AG10803 (cell line): ENCODE measurements around the gene TMEM266.
A peak's percentile ranks its signal among the peaks of the same experiment; 100 is the strongest.

Experiments used
- DNase-seq: peaks from one replicate; pipeline ENCODE4 v3.0.0; 2010; ENCODE audit warnings: low read depth
- H3K4me3 ChIP-seq: 2 replicates; pipeline ENCODE4 v1.5.1; 2011; ENCODE audit warnings: mild to moderate bottlenecking, low read length, control low read depth
- CTCF ChIP-seq: conservative IDR thresholded peaks from 2 replicates; pipeline ENCODE4 v1.5.1; 2011; ENCODE audit warnings: mild to moderate bottlenecking, low read length, control low read depth, inconsistent platforms

Gene TMEM266

DNA sequence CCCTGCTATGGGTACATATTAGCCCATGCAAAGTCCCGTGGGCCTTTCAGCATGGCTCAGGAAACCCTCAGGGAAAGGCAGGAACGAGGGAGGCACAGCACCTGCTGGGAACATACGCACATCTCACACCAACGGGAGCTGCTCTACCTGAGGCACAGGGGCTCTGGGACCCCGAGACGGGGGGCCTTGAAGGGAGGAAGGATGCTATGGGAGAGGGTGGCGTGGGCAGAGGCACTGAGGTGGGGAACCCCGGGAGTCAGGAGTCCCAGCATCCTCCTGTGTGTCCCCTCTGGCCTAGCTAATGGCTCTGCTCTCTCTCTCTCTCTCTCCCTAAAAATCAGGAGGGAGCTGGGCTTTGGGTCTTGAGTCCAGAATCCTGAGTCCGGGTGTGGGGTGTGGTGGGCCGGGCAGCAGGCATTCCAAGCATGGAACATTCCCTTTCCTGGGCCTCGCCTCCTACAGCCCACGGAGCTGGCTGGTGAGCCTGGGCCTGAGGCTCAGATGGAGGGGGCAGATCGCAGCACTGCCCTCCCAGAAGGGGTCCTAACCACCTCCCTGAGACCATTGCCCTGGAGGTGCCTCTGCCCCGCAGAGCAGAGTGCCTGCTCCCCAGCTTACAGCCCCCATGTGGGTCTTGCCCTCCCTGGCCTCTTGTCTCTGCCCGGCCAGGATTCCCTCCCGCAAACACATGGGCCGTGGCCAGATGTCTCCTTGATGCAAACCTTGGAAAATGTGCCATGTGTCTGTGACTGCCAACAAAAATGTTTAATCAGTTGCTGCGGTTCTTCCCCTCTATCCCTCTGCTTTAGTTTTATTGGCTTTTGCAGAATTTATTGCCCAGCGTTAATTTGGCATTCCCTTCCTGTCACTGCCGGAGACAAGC is 101.6 kb downstream of the TMEM266 start:
- DNase-seq = peak; percentile 66
- H3K4me3 ChIP-seq = no peak overlapping the region
- TF ChIP-seq CTCF = no peak

DNA sequence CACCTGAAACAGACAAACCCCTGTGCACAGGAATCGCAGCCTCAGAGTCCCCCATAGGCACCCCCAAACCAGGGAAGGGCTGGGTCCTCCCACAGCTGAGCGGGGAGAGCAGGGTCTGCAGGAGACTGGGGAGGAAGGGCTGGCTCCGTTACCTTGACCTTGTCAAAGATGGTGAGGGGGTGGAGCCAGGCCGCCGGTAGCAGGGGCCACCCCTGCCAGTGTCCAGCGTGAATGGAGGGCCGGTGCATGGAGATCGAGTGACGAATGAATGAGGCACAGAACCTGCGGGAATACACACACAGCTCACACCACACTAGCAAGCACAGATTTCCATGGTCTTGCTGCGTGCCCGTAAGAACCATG is 102.2 kb downstream of the TMEM266 start:
- H3K4me3 ChIP-seq = no peak overlapping the region
- DNase-seq = no peak
- no peak for TF ChIP-seq CTCF

DNA sequence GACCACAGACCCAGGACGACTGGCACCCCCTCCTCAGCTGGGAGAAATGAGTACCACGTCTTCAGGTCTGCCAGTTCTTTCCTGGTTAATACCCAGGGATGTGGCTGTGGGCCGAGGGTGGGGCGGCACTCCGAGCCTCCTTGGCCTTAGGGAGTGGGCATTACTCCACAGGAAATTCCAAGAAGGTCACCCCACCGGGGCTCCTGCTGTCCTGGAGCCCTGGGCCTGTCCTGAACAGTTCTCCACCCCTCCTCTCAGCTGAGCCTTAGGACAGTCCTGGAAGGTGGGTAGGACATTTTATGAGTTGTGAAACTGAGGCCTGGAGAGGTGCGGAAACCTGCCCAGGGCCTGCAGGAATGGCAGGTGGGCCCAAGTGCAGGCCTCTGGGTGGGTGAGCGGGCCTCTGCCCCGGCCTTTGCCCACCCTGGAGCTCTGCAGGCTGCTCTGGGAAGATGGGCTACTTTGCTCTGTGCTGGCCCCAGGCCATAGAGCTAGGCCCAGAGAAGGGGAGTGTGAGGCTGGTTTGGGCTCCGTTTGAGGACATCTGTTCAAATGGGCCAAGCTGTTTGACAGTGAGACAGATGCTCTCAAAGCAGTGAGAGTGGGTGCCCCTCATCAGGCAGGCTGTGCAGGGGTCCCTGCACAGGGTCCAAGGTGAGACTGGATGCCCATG is 103.1 kb downstream of the TMEM266 start:
- TF ChIP-seq CTCF = no peak
- H3K4me3 ChIP-seq = no peak overlapping the region
- no peak for DNase-seq

DNA sequence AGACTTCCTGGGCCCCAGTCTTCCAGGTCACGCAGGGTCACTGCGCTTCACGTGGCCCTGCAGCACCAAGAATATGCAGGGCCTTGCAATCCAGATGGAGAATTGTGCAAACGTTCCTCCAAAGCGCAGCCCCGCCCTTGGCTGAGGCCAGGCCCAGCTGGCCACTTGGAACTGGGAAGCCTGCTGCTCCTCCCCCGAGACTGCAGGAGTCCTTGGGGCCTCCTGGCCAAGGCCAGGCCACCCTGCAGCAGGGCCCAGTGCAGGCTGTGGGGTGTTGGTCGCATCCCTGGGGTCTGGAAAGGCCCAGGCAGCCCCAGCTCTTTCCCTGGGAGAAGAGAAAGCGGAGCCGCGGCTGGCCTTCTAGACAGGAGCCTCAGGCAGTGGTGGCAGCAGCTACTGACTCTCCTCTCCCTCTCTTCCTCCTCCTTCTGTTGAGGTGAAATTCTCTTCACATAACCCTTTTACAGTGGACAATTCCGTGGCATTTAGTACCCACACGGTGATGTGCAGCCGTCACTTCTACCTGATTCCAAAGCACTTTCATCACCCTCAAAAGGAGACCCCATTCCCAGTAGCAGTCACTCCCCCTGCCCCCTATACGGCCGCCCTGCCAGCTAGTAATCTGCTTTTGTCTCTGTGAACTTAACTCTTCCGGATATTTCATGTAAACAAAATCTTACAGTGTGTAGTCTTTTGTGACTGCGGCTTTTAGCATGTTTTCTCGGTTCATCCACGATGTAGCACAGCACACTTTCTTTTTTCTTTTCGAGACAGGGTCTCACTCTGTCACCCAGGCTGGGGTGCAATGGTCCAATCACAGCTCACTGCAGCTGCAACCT is 103.9 kb downstream of the TMEM266 start:
- no peak overlapping the region for H3K4me3 ChIP-seq
- no peak for TF ChIP-seq CTCF
- peak; percentile 93 for DNase-seq

DNA sequence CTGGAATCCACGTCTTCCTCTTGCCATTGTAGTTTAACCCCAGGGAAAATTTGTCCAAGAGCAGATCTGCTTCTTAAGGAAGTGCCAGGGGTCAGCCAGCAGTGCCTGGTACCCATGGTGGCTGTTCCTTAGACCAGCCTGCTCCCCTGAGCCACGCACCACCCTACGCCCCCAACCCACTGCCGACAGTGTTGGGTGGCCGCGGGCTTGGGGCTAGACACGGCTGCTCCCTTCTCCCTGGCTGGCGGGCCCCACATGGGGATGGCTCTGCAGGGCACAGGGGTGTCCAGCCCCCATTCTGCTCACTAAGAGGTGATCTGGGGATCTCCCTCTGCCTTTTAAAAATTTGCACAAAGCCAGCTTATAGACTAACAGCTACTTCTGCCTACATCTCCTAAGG is 104.8 kb downstream of the TMEM266 start:
- no peak for TF ChIP-seq CTCF
- H3K4me3 ChIP-seq = no peak overlapping the region
- DNase-seq = no peak

- no peak for DNase-seq
- H3K4me3 ChIP-seq = no peak overlapping the region
- TF ChIP-seq CTCF = no peak
Observed at GRCh38 chr15:76165951-76166350, 106.2 kb downstream of the TMEM266 start.
